Stimulated activated memory B cell treated with anti-CD40 and anti-IgM and Interleukin-4, amounts not matched to agents 10 μg/mL and 1 μg/mL and 100 μg/mL, for 72 hours (primary cell): Measurements from ENCODE around the gene SLC3A2.
"Not testable (repeated sequence)": the region's sequence is repeated elsewhere in the genome, so short reads cannot be mapped to it uniquely, and the experiment has no call there.

Experiments
- ATAC-seq: fragments of 150-1000 bp; cut with Tn5 transposase; 2 replicates; pipeline ENCODE4 v1.10.0; 2021
- H3K27ac Mint-ChIP-seq: one replicate; pipeline ENCODE4 v1.8.0; 2022; ENCODE audit warnings: mild to moderate bottlenecking, mixed read lengths
- H3K27me3 Mint-ChIP-seq: one replicate; pipeline ENCODE4 v1.8.0; 2022; ENCODE audit warnings: mixed read lengths
- H3K36me3 Mint-ChIP-seq: one replicate; pipeline ENCODE4 v1.8.0; 2022; ENCODE audit warnings: mixed read lengths
- H3K4me1 Mint-ChIP-seq: one replicate; pipeline ENCODE4 v1.8.0; 2022; ENCODE audit warnings: mixed read lengths
- H3K4me3 Mint-ChIP-seq: one replicate; pipeline ENCODE4 v1.8.0; 2022; ENCODE audit warnings: mild to moderate bottlenecking, moderate library complexity, mixed read lengths
- H3K9me3 Mint-ChIP-seq: one replicate; pipeline ENCODE4 v1.8.0; 2022; ENCODE audit warnings: mixed read lengths

Gene SLC3A2

DNA sequence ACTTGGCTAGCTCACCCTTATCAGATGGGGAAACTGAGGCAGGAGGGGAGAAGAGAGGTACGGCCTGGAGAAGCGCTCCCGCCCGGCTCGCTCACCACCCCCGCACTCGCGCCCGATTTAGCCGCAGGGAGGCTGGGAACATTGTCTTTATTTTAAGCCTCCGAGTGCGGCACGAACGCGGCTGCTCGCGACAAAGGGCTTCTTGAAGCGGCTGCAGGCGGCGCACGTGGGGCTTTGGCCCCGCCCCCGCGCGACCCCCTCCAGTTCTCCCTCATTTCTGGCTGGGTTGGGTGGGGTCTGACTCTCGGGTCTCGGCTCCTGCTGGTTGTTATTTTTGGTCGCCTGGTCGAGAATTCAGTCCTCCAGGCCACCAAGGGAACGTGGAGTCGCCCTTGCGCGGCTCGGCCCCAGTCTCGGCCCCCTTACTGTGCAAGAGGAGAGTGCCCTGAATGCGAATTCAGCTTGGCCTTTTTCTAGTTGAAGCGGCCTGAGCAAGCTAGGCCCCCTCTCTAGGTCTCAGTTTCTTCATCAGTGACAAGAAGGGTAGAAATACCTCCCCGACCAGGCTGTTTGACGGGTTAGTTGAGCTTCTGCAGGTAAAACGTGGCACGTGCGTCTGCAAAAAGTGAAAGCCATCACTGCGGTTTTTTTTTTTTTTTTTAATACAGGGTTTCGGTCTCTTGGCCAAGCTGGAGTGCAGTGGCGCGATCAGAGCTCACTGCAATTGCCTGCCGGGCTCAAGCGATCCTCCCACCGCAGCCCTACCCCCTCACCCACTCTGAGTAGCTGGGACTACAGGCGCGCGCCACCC is 43.1 kb downstream of the SLC3A2 start:
- no peak overlapping the region for H3K27ac Mint-ChIP-seq
- peak; percentile 45 for ATAC-seq
- peaks cover 73% of the 10 kb centered on the region for H3K27me3 Mint-ChIP-seq
- peak overlapping the region; percentile 44 for H3K4me3 Mint-ChIP-seq
- H3K36me3 Mint-ChIP-seq = no peaks in the 10 kb centered on the region
- peaks cover 28% of the 10 kb centered on the region for H3K4me1 Mint-ChIP-seq
- H3K9me3 Mint-ChIP-seq = no peaks in the 10 kb centered on the region

DNA sequence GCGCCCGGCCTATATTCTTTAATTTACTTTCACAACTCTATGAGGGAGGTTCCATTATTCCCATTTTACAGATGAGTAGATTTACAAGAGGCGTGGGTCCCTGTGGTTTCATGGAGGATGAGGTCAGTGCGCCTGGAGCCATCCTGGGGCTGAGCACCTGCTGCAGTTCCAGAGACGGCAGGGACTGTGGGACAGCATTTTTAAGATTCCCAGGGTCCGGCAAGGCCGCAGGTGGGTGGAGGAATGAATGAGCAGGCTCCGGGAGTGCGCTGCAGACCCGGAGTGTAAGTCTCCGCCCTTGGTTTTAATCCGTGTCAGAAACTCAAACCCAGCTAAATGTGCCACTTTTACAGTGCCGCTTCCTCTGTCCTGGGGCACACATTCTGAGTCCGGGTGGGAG is 44.6 kb downstream of the SLC3A2 start:
- Mint-ChIP-seq H3K27ac (no peak overlapping the region), H3K4me3 (peak overlapping the region; percentile 21), H3K9me3 (no peaks in the 10 kb centered on the region), H3K4me1 (peaks cover 28% of the 10 kb centered on the region), H3K36me3 (no peaks in the 10 kb centered on the region), H3K27me3 (peaks cover 84% of the 10 kb centered on the region)
- no peak for ATAC-seq

DNA sequence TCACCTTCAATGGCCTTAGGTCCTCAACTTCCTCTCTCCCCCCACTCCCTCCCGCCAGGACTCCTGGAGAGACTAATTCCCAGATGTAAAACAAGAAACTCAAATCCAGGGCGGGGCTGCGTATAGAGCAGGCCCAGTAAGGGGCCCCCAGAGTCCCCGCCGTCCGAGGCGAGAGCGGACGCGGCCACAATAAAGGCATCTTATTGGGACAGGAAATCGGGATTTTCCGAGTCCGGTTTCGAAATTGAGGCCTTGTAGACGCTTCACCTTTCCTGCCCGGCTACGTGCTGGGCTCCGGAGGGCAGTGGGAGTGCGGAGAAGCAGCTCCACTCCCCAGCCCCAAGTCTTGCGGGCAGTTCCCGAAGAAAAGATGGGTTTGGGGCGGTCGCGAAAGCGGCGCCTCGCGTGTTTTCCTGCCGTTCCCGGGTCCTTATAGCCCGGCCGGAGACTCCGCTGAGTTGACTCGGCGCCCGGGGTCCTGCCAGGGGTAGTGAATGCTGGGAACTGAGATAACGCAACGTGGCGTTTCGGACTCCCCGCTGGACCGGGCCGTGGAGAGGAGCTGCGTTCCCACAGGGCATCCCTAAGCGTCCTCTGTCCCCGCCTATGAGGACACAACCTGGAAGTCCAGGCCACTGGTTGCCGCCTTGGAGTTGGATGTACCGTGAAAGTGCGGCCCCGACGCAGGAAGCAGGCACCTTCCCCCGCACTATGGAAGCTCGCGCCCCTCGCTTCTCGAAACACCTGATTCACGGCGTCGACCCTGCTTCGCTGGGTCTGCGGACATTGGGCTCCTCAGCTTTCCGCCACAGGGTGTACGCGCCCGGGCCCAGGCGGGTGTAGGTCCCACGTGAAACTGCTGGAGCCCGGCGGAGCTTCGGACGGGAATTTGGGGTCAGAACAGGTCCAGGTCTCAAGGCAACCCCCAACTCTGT is 45.3 kb downstream of the SLC3A2 start:
- H3K36me3 Mint-ChIP-seq = no peaks in the 10 kb centered on the region
- H3K27me3 Mint-ChIP-seq = peaks cover 89% of the 10 kb centered on the region
- peaks cover 28% of the 10 kb centered on the region for H3K4me1 Mint-ChIP-seq
- no peak overlapping the region for H3K27ac Mint-ChIP-seq
- no peak for ATAC-seq
- H3K4me3 Mint-ChIP-seq = peak overlapping the region; percentile 38
- no peaks in the 10 kb centered on the region for H3K9me3 Mint-ChIP-seq

DNA sequence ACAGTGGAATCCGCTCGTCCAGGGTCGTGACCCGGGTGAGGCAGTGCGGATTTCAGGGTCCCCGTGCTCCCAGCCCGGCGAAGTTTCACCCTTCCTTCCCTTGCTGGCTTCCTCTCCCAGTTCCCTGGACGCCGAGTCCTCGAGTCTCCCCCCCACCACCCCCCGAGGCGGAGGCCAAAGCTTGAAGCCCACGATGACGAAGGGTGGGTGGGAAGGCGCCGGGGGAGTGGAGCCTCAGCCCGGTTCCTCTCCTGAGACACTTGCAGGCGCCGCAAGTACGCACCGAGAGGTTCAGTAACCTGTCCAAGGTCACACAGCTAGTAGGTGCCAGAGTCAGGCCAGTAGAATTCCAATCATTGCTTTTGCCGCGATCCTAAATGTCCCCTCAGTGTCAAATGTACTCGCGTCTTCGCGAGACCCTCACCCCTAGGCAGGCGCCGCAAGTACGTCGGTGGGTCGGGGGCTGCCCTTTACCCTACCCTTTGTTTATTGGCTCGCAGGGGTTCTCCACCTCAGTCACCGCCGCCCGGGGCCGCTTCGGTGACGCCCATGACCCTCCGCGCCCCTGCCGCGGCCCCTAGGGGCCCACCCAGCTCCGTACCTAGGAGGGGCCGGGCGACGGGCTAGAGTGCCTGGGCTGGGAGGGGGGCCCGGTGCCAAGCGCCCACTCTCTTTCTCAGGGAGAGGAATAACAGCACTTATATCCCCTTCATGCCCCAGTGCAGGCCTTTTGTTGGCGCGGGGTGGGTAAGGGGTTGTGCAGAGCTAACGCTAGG is 46.2 kb downstream of the SLC3A2 start:
- H3K4me3 Mint-ChIP-seq = no peak overlapping the region
- ATAC-seq = no peak
- H3K9me3 Mint-ChIP-seq = no peaks in the 10 kb centered on the region
- H3K27me3 Mint-ChIP-seq = peaks cover 89% of the 10 kb centered on the region
- no peaks in the 10 kb centered on the region for H3K36me3 Mint-ChIP-seq
- peaks cover 28% of the 10 kb centered on the region for H3K4me1 Mint-ChIP-seq
- H3K27ac Mint-ChIP-seq = no peak overlapping the region

DNA sequence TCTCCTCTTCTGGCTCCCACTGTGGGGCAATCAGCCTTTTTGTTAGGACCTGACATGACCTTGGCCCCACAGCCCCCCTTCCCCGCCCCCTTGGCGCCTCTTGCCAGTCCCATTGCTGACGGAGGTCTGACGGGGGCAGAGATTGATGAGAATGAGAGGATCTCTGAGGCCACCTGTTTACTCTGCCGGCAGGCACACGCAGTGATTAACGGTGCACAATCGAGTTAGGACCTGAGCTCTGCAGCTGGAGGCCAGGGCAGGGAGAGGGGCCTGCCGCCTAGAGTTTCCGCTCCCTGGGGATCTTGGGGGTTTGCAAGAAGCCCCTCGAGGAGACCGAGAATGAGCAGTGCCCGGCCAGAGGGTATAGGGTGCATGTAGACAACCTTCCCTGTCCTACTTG is 47.3 kb downstream of the SLC3A2 start:
- H3K4me1 Mint-ChIP-seq = peaks cover 22% of the 10 kb centered on the region
- H3K27me3 Mint-ChIP-seq = peaks cover 81% of the 10 kb centered on the region
- H3K4me3 Mint-ChIP-seq = no peak overlapping the region
- no peaks in the 10 kb centered on the region for H3K36me3 Mint-ChIP-seq
- no peak for ATAC-seq
- H3K9me3 Mint-ChIP-seq = no peaks in the 10 kb centered on the region
- H3K27ac Mint-ChIP-seq = no peak overlapping the region

DNA sequence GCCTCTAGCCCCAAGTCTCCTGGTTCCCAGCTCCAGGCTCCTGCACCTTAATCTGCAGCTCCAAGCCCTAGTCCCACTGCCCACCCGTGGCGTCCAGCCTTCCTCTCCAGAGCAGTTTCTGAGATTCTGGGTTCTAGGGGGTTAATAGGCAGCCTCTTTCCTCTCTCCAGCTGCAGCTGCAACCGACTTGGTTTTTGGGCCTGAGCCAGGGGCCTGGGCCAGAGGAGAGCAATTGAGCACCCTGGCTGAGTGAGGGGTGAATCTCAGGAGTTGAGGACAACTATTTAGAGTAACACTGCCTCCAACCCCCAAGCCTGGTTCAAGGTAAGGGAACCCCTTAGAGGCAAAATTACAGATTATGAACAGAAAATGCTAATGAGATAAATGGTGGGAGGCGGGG is 49.5 kb downstream of the SLC3A2 start:
- peaks cover 67% of the 10 kb centered on the region for H3K27me3 Mint-ChIP-seq

DNA sequence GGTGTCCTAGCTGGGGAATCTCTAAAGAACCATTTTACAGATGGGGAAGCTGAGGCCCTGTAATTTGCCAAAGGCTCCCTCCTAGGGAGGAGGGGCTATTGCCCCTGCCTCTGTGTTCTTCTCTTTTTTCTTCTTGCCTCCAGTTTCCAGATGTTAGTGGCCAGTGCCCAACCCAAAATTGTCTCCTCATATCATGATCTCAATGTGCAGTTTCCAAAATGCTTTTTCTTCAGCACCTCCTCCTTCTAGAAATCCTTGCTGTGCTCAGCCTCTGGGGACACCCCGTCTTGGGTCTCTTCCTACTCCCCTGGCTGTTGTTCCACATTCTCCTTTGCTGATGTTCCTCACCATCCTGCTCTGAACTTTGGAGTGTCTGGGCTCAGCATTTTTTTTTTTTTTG is 50.0 kb downstream of the SLC3A2 start:
- H3K27ac Mint-ChIP-seq = no peak overlapping the region
- H3K36me3 Mint-ChIP-seq = no peaks in the 10 kb centered on the region
- peaks cover 7% of the 10 kb centered on the region for H3K4me1 Mint-ChIP-seq
- peaks cover 62% of the 10 kb centered on the region for H3K27me3 Mint-ChIP-seq
- no peaks in the 10 kb centered on the region for H3K9me3 Mint-ChIP-seq
- H3K4me3 Mint-ChIP-seq = no peak overlapping the region
- no peak for ATAC-seq

More for the DNA sequence above, 49.5 kb downstream of the SLC3A2 start:
- no peaks in the 10 kb centered on the region for H3K36me3 Mint-ChIP-seq
- H3K4me1 Mint-ChIP-seq = peaks cover 12% of the 10 kb centered on the region
- ATAC-seq = no peak
- H3K4me3 Mint-ChIP-seq = no peak overlapping the region
- no peaks in the 10 kb centered on the region for H3K9me3 Mint-ChIP-seq
- no peak overlapping the region for H3K27ac Mint-ChIP-seq

DNA sequence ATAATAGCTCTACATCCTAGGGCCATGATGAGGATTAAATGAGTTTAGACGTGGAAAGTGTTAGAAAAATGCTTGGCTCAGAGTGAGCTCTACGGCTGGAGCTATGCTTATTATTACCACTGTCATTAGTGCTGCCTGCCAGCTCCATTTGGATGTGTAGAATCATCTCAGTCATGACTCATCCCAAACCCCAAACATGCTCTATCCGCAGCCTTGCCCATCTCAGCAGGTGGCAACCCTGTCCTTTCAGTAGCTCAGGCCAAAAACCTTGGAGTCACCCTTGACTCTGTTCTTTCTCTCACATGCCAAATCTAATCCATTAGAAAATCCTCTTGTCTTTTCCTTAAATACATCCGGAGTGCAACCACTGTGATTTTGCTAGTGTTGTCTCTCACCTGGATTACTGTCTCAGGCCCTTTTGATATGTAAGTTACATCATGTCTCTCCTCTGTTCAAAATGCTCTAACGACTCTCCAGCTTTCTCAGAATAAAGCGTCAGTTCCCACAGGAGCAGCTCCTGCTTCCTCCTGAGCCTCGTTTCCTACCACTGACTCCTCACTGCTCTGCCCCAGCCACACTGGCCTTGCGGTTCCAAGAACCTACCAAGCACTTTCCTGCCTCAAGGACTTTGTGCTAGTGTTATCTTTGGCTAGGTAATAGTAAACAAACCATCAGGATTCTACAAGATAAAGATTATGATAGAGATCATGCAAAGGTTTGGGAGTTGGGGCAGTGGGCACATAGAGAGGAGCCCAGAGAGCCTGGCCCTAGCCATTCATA is 51.0 kb downstream of the SLC3A2 start:
- no peak for ATAC-seq
- Mint-ChIP-seq H3K27ac (no peak overlapping the region), H3K27me3 (peaks cover 52% of the 10 kb centered on the region)

DNA sequence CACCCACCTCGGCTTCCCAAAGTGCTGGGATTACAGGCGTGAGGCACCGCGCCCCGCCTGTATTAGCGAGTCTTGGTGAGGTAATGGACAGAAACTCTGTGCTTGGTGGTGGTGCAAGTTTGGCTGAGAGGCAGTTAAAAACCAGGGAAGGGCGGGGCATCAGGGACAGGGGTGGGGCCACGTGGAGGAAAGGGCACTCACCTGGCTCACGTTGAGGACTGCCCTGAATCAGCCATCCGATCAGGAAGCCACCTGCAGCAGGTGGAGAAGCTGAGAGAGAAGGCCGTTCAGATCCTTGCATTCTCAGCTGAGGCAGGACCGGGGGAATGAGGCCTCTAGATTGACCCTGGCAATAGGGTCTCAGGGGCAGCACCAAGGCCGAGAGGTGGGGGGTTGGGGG is 52.6 kb downstream of the SLC3A2 start:
- H3K4me1 Mint-ChIP-seq = no peaks in the 10 kb centered on the region
- H3K27ac Mint-ChIP-seq = no peak overlapping the region
- peaks cover 40% of the 10 kb centered on the region for H3K27me3 Mint-ChIP-seq
- no peaks in the 10 kb centered on the region for H3K36me3 Mint-ChIP-seq
- no peak overlapping the region for H3K4me3 Mint-ChIP-seq
- peaks cover 7% of the 10 kb centered on the region for H3K9me3 Mint-ChIP-seq
- ATAC-seq = no peak

More for the DNA sequence above, 51.0 kb downstream of the SLC3A2 start:
- Mint-ChIP-seq H3K9me3 (no peaks in the 10 kb centered on the region), H3K4me1 (no peaks in the 10 kb centered on the region), H3K36me3 (no peaks in the 10 kb centered on the region), H3K4me3 (no peak overlapping the region)

DNA sequence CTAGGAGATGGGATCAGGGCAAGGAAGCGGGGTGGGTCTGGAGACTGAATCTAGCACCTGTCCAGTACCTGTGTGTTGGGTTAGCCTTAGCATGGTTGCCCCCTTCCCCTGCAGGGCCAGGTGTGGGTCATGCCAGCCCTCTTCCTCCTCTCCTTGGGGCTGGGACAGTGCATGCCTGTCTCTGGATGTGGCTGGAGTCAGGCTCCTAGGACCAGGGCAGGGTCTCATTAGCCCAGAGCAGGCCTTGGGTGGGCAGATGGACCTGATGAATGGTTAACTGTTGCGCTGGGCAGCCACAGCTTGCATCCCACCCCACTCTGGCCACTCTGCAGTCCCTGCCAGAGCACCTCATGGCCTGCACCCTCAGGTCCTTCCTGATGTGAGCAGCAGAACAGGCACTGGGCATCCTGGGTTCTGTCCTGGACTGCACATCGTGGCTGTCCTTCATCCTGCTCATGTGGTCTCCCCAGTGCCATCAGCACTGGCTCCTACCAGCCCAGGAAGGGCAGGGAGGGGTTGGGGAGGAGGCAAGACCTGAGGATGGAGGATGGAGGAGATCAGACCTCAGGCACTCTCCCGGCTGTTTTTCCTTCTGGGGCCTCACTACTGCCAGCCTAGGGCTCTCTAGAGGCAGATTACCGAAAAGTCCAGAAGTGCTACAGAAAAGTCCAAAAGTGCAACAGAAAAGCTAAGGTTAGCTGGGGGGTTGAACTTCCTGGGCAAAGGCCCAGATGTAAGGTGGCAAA is 53.2 kb downstream of the SLC3A2 start:
- H3K4me1 Mint-ChIP-seq = no peaks in the 10 kb centered on the region
- H3K4me3 Mint-ChIP-seq = no peak overlapping the region
- no peak overlapping the region for H3K27ac Mint-ChIP-seq
- ATAC-seq = peak; percentile 29
- peaks cover 33% of the 10 kb centered on the region for H3K27me3 Mint-ChIP-seq
- H3K9me3 Mint-ChIP-seq = peaks cover 7% of the 10 kb centered on the region
- H3K36me3 Mint-ChIP-seq = no peaks in the 10 kb centered on the region

DNA sequence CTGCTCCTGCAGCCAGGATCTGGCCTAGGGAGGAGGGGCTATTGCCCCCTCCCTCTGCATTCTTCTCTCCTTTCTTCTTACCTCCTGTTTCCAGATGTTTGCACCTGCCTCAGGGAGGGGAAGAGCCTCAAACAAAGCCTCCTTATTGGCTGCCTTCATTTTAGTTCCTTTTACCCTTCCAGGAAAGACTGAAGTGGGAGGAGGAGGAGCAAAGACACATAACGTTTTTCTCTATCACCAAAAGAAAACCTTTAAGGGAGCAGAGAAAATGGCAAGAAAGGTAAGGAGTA is 53.7 kb downstream of the SLC3A2 start:
- peaks cover 28% of the 10 kb centered on the region for H3K27me3 Mint-ChIP-seq
- no peak overlapping the region for H3K4me3 Mint-ChIP-seq
- H3K9me3 Mint-ChIP-seq = peaks cover 7% of the 10 kb centered on the region
- H3K27ac Mint-ChIP-seq = no peak overlapping the region
- ATAC-seq = no peak
- no peaks in the 10 kb centered on the region for H3K36me3 Mint-ChIP-seq
- H3K4me1 Mint-ChIP-seq = no peaks in the 10 kb centered on the region

DNA sequence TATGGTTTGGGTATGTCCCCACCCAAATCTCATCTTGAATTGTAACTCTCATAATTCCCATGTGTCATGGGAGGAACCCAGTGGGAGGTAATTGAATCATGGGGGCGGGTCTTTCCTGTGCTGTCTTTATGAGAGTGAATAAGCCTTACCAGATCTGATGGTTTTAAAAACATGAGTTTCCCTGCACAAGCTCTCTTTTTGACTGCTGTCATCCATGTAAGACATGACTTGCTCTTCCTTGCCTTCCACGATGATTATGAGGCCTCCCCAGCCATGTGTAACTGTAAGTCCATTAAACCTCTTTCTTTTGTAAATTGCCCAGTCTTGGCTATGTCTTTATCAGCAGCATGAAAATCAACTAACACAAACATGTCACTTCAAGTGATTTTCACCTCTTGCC is 56.8 kb downstream of the SLC3A2 start:
- not testable (repeated sequence) for H3K4me3 Mint-ChIP-seq, H3K27ac Mint-ChIP-seq, ATAC-seq

More for the DNA sequence above, 56.8 kb downstream of the SLC3A2 start:
- not testable (repeated sequence) for H3K4me1 Mint-ChIP-seq, H3K36me3 Mint-ChIP-seq, H3K9me3 Mint-ChIP-seq
- peaks cover 18% of the 10 kb centered on the region for H3K27me3 Mint-ChIP-seq
